Measurements from ENCODE around the gene CTR9.

The CTR9 gene

GRCh38 chr11:10780040-10780439 lies 29.0 kb downstream of the CTR9 start:
- DNase-seq (ENCODE audit: low spot score), result no peak

GRCh38 chr11:10784232-10785145 lies 33.4 kb downstream of the CTR9 start:
- DNase-seq (ENCODE audit: low spot score), result no peak

GRCh38 chr11:10785146-10785474 lies 34.1 kb downstream of the CTR9 start:
- DNase-seq (ENCODE audit: low spot score), result no peak

GRCh38 chr11:10786451-10786850 lies 35.4 kb downstream of the CTR9 start:
- no peak for DNase-seq (ENCODE audit: low spot score)

GRCh38 chr11:10792385-10793068 lies 41.5 kb downstream of the CTR9 start:
- DNase-seq (ENCODE audit: low spot score), result peak; percentile 89

GRCh38 chr11:10793470-10794255 lies 42.6 kb downstream of the CTR9 start:
- no peak for DNase-seq (ENCODE audit: low spot score)

DNA sequence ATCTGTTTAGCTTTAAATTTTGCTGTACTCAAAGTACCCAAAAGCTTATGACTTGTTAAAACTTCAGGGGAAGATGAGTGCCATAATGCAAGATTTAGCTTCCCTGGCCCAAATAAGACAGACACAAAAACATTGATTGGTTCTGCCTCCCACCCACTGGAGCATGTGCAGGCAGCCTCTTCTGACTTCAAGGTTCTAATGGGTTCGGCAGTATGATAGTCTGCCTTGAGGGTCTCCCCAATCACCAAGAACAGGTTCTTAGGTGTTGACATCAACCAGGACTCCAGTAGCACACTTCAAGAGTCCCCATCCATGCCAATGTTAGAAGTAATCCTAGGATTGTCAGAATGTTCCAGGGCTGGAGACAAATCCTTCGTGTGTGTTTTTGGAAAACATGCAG lies 45.1 kb downstream of the CTR9 start:
- DNase-seq (ENCODE audit: low spot score), result no peak

- no peak for DNase-seq (ENCODE audit: low spot score)
These were observed 46.0 kb downstream of the CTR9 start for GRCh38 chr11:10797001-10797400.

- DNase-seq (ENCODE audit: low spot score), result no peak
These were observed 46.5 kb downstream of the CTR9 start for GRCh38 chr11:10797531-10797930.

- no peak for DNase-seq (ENCODE audit: low spot score)
These were observed 47.4 kb downstream of the CTR9 start for GRCh38 chr11:10798330-10798928.

DNA sequence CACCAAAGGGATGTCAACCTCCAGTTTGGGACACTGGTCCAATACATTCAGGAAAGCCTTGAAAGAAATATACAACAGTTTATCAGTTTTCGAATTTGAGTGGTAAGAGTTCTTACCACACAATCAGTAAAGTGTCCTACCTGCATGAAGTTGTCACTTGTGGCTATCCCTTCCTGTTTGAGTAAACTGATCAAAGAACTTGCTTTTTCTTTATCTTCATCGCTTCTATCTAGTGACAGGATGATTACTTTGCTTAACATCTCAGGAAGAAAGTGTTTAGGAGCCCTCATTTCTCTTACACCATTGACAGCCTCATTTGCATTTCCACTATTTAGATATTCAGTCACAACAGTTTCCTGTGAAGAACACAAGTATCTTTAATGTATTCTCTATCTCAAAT lies 49.2 kb downstream of the CTR9 start:
- no peak for DNase-seq (ENCODE audit: low spot score)

- DNase-seq (ENCODE audit: low spot score), result no peak
These were observed 52.6 kb downstream of the CTR9 start for GRCh38 chr11:10803676-10804075.

- DNase-seq (ENCODE audit: low spot score), result no peak
These were observed 54.7 kb downstream of the CTR9 start for GRCh38 chr11:10805741-10806140.

GRCh38 chr11:10806206-10806605 lies 55.2 kb downstream of the CTR9 start:
- no peak for DNase-seq (ENCODE audit: low spot score)

DNA sequence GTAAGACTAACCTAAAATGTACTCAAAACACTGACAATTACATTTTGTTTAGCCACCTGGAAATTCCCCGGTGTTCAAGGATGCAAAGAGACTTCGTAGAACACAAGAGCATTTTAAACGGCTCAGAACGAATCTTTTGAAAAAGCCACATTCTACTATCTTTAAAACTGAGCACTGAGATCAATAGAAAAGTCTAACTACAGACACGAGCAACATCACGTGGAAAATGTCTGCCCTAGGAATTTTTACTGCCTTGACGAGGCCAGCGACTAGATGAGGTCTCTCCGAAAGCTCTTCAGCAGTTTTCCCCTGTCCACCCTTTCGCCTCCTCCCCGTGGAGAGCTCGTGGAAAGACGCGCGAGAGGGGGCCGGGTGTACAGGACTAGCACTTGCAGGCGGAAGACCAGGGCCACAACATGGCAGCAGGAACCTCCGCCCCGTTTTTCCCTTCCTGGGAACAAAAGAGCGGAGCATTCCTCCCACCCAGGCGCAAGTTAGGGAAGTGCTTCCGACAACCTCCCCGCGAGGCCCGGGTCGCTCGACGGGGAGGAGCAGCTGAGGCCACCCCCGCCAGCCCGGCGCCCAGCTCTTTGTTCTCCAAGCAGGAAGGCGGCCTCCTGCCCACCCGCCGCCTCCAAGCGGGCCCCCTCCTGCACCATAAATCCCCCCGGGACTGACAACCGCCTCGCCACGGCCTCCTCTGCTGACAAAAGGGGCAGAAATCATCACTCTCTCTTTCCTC lies 56.6 kb downstream of the CTR9 start:
- DNase-seq (ENCODE audit: low spot score), result peak; percentile 68

- no peak for DNase-seq (ENCODE audit: low spot score)
These were observed 57.1 kb downstream of the CTR9 start for GRCh38 chr11:10808235-10808552.

- peak; percentile 98 for DNase-seq (ENCODE audit: low spot score)
These were observed 57.7 kb downstream of the CTR9 start, which contains the start of gene EIF4G2 for GRCh38 chr11:10808553-10809372. EIF4G2 (minus strand) TSS chr11:10808926.

- DNase-seq (ENCODE audit: low spot score), result peak; percentile 23
These were observed 58.5 kb downstream of the CTR9 start for GRCh38 chr11:10809373-10810160.

DNA sequence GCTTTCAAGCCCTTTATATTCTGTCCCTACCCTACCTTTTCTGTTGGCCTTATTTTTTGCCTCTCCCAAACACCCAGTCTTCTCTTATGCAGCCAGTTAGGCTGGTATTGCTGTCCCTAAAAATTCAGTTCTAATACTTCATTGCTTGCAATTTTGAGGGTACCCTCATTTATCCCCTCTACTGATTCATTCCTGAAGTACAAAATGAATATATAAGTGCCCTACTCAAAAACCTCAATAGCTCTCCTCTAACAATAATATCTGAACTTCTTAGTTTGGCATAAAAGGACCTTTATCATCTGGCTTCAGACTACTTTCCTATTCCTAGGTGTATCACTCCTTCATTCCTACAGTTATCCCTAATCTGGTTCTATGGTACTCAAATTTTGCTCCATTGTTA lies 62.9 kb downstream of the CTR9 start:
- no peak for DNase-seq (ENCODE audit: low spot score)

- no peak for DNase-seq (ENCODE audit: low spot score)
These were observed 67.5 kb downstream of the CTR9 start for GRCh38 chr11:10818594-10818993.
